Cardiac fibroblast (primary cell): ENCODE data around the gene FRAS1.

ENCODE experiments used
- DNase-seq, 2 donors: peaks; one replicate each; pipeline versions ENCODE4 v3.0.0 to v3.0.0-alpha.2; 2010; ENCODE audit warnings: low read depth in 2 of 2
- H3K4me3 ChIP-seq, 2 donors: replicated peaks in 1 of 2; 1 replicate in 1 of 2; 2 replicates in 1 of 2; pipeline ENCODE4 v1.5.1; 2011; ENCODE audit warnings: low read depth in 2 of 2, low read length in 2 of 2, mild to moderate bottlenecking in 2 of 2, moderate library complexity in 1 of 2
- CTCF ChIP-seq: IDR thresholded peaks from one replicate; pipeline ENCODE4 v1.5.1; 2011; ENCODE audit warnings: low read depth, mild to moderate bottlenecking, low read length, inconsistent platforms

The FRAS1 gene

DNA sequence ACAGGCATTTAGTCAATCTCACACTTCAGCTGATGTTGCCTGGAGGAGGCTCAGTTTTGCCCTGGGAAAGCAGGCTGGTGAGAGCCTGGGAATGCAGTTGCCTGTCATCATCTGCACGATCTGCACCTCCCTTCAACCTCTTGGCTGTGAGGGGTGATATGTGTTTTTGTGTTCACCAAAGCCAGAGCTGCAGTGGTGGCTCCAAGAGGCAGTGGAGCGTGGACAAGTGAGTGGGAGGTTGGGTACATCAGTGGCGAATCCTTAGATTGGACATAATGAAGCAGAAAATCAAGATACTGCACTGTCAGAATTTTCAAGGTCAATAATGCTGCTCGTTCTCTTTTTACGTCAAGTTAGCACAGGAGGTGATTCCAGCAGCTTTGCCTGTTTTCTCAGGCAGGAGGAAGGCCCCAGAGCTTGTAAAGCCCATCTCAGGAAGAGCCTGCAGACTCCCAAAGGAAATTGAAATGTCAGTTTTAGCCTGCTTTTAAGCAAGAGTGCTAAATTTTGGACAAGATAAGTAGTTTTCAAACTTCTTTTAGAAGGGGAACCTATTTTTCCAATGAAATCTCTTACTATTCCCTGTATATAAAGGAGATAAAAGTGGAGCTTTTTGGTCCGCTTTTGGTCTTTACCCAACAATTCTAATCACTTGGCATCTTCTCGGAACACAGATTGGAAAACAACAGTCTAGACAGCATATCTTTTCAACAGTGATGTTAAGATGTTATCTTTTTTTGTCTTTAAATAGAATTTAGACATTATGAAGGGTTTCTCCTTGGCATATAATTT lies 92.8 kb downstream of the FRAS1 start:
- no peak overlapping the region for H3K4me3 ChIP-seq
- no peak for TF ChIP-seq CTCF
- DNase-seq = no peak

DNA sequence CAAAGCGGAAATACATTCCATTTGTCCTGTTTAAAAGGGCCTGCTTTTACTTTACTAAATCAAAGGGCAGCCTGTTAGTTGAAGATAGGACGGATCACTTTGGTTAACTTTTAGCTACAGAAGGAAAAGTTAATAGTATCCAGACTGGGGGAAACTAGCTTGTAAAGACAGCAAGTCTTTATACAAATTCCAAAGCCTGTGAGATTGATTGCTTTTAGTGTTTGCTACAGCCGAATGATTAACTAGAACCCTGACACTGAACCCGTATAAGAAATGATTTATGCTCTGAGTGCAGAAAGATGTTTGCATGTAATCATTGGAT lies 93.4 kb downstream of the FRAS1 start:
- DNase-seq = no peak
- H3K4me3 ChIP-seq = no peak overlapping the region
- TF ChIP-seq CTCF = no peak

- DNase-seq = no peak
- no peak overlapping the region for H3K4me3 ChIP-seq
- no peak for TF ChIP-seq CTCF
Measured at GRCh38 chr4:78152795-78153194, 95.7 kb downstream of the FRAS1 start.

- H3K4me3 ChIP-seq = no peak overlapping the region
- DNase-seq = no peak
- TF ChIP-seq CTCF = no peak
Measured at GRCh38 chr4:78154972-78155590, 98.0 kb downstream of the FRAS1 start.

GRCh38 chr4:78155616-78156105 lies 98.5 kb downstream of the FRAS1 start:
- no peak for TF ChIP-seq CTCF
- no peak overlapping the region for H3K4me3 ChIP-seq
- DNase-seq = peak; percentile 17 to 42

GRCh38 chr4:78156520-78156919 lies 99.4 kb downstream of the FRAS1 start:
- H3K4me3 ChIP-seq = no peak overlapping the region
- TF ChIP-seq CTCF = no peak

More at GRCh38 chr4:78156520-78156919, 99.4 kb downstream of the FRAS1 start:
- no peak for DNase-seq
